ENCODE measurements around the gene CUL3. TPM values are rescaled to one million over a fixed set of nuclear protein-coding genes. Genes with fewer than 3 reads are reported as not detected.

The CUL3 gene
- total and polyA plus RNA-seq, 2 of the 8 experiments (the other 6 are each of a cell fraction or from before 2014, with no cell fraction given), result 28.5 to 113 TPM

GRCh38 chr2:224608104-224608503, 22.9 kb upstream of the CUL3 start:
- H3K56ac ChIP-seq (replicated peaks; ENCODE audit: insufficient read length, low read depth, low read length), result no peak overlapping the region
- no peak overlapping the region for H4K5ac ChIP-seq (ENCODE audit: insufficient read length, low read depth, low read length)
- H3K9me3 ChIP-seq (ENCODE audit: insufficient read depth in 2 of 2, low read depth in 1 of 2, low read length in 1 of 2), result no peaks in the 10 kb centered on the region; a peak in 1 of 4 replicates
- H4K8ac ChIP-seq (ENCODE audit: extremely low read depth, insufficient read depth, low read length), result no peak overlapping the region
- WGBS, 2 experiments (ENCODE audit: extremely low coverage in 1 of 2, insufficient coverage in 1 of 2, insufficient read length in 1 of 2, insufficient replicate concordance in 2 of 2, low coverage in 1 of 2, low lambda C conversion rate in 2 of 2, missing lambda C conversion rate in 1 of 2), result 84% methylated on average over 3 of the region's 3 CpGs; no CpG with 5 or more reads in 1 of the 2 experiments
- no peaks in the 10 kb centered on the region for H3K79me2 ChIP-seq (ENCODE audit: control insufficient read depth in 1 of 2, insufficient read depth in 2 of 2, low read length in 2 of 2)
- no peaks in the 10 kb centered on the region for H3K79me1 ChIP-seq (ENCODE audit: low read depth, low read length)
- H3K23ac ChIP-seq (ENCODE audit: insufficient read length), result no peak overlapping the region
- no peak overlapping the region for H4K91ac ChIP-seq (replicated peaks; ENCODE audit: insufficient read length, low read length)
- H3K27me3 ChIP-seq (replicated peaks in 1 of 4; ENCODE audit: control insufficient read depth in 3 of 4, extremely low read depth in 1 of 4, insufficient read depth in 3 of 4, low read length in 3 of 4), result no peaks in the 10 kb centered on the region
- no peaks in the 10 kb centered on the region for H3K4me1 ChIP-seq (replicated peaks in 1 of 4; ENCODE audit: control insufficient read depth in 3 of 4, insufficient read depth in 4 of 4, low read length in 3 of 4)
- no peak overlapping the region for H3K27ac ChIP-seq (ENCODE audit: low read depth, low read length)
- H3K18ac ChIP-seq (ENCODE audit: extremely low read depth, low read length), result no peak overlapping the region
- no peak for TF ChIP-seq TBP (IDR thresholded peaks at IDR 0.05; ENCODE audit: low read depth, low read length)
- no peak for TF ChIP-seq GTF2F1 (IDR thresholded peaks at IDR 0.05; ENCODE audit: borderline replicate concordance, low read depth, low read length)
- no peak for TF ChIP-seq MAX (IDR thresholded peaks at IDR 0.05)
- TF ChIP-seq CHD1 (IDR thresholded peaks at IDR 0.05; ENCODE audit: low read depth, low read length), result no peak
- TF ChIP-seq EP300 (IDR thresholded peaks at IDR 0.05; ENCODE audit: borderline replicate concordance in 1 of 2, low read depth in 2 of 2, low read length in 2 of 2), result no peak
- TF ChIP-seq CTBP2 (IDR thresholded peaks at IDR 0.05; ENCODE audit: borderline replicate concordance, insufficient read depth, insufficient read length, low read length), result no peak
- no peak for TF ChIP-seq CTCF (IDR thresholded peaks at IDR 0.05; ENCODE audit: control extremely low read depth in 1 of 3, insufficient read depth in 1 of 3, low read depth in 1 of 3, low read length in 3 of 3)
- no peak for TF ChIP-seq TCF12 (IDR thresholded peaks at IDR 0.05; ENCODE audit: low read depth, low read length)
- TF ChIP-seq POLR2AphosphoS5 (IDR thresholded peaks at IDR 0.05; ENCODE audit: low read depth, low read length), result no peak
- no peak for TF ChIP-seq JUN (IDR thresholded peaks at IDR 0.05; ENCODE audit: low read depth, low read length)
- no peak for TF ChIP-seq CREB1 (IDR thresholded peaks at IDR 0.05)
- H3K4me3 ChIP-seq (ENCODE audit: extremely low read depth in 1 of 4, insufficient read depth in 2 of 4, low read depth in 3 of 4, low read length in 4 of 4), result no peak overlapping the region
- H3K14ac ChIP-seq (ENCODE audit: insufficient read length), result no peak overlapping the region
- H2BK15ac ChIP-seq (ENCODE audit: low read length), result no peak overlapping the region
- no peaks in the 10 kb centered on the region for H3K36me3 ChIP-seq (ENCODE audit: control insufficient read depth in 2 of 4, insufficient read depth in 4 of 4, low read length in 3 of 4)
- FAIRE-seq, result no peak
- H2AFZ ChIP-seq (ENCODE audit: low read length), result no peak overlapping the region
- ChIA-PET CTCF (ENCODE audit: partially characterized antibody) (interaction anchor here (1.9 kb wide), 1 partner anchor 42 kb away, joined by 7 read pairs; no protein-coding TSS in a partner anchor), POLR2A (ENCODE audit: partially characterized antibody) (no interaction called here)
- H2BK20ac ChIP-seq (ENCODE audit: low read length), result no peak overlapping the region
- H4K20me1 ChIP-seq (replicated peaks in 1 of 2; ENCODE audit: control insufficient read depth in 1 of 2, insufficient read depth in 2 of 2, low read length in 2 of 2), result no peaks in the 10 kb centered on the region
- no peak overlapping the region for H2BK5ac ChIP-seq (ENCODE audit: low read depth, low read length)
- no peak overlapping the region for H2BK120ac ChIP-seq (replicated peaks; ENCODE audit: low read depth, low read length)
- no peak overlapping the region for H3K4me2 ChIP-seq (ENCODE audit: insufficient read depth in 1 of 2, low read depth in 2 of 2, low read length in 2 of 2)
- no peak overlapping the region for H3K4ac ChIP-seq (replicated peaks; ENCODE audit: insufficient read length, low read depth, low read length)
- DNase-seq (ENCODE audit: low read depth in 1 of 2, low spot score in 2 of 2), result no peak
- no peaks in the 10 kb centered on the region for H3K23me2 ChIP-seq (ENCODE audit: low read depth, low read length)
- H2BK12ac ChIP-seq (ENCODE audit: low read depth, low read length), result no peak overlapping the region
- H2AK5ac ChIP-seq (ENCODE audit: low read depth, low read length), result no peak overlapping the region
- no peak overlapping the region for H3K9ac ChIP-seq (replicated peaks in 1 of 4; ENCODE audit: extremely low read depth in 1 of 4, low read depth in 3 of 4, low read length in 3 of 4)

Measured in H1 (cell line).